GM18505 (cell line): ENCODE results near the gene BRS3.
"Not testable (repeated sequence)": the region's sequence is repeated elsewhere in the genome, so short reads cannot be mapped to it uniquely, and the experiment has no call there.

Experiments
- ATAC-seq: cut with Tn5 transposase; IDR thresholded peaks from one replicate; pipeline ENCODE4 v1.9.1; 2021; ENCODE audit not compliant: unreplicated experiment
- POLR2A ChIP-seq: IDR thresholded peaks from 4 replicates; pipeline ENCODE4 v1.6.1; 2011; ENCODE audit warnings: borderline replicate concordance; ENCODE audit not compliant: insufficient read depth, insufficient read length; ENCODE audit errors: extremely low read depth

The BRS3 gene

DNA sequence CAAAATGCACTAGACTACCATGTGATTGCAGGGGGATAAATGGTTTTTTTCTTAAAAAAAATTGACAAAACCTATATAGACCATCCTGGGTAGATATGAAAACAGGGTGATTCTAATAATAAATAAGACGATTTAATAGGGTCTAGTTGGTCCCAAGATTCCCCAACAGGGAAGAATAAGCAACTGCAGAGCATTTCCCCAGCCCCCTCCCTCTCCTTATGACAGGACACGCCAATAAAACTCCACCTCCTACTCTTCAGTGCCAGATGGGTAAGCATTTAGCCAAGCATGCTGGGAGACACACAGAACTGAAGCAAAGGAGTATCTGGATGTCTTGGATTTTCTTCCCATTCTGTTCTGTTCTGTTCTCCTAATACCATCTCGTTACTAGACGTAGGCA is at the start of gene BRS3:
Gene BRS3 (plus strand): TSS at position 301 of the 400 bp plus-strand sequence. CDS start 168 bp downstream, outside the sequence.
- no peak for ATAC-seq
- no peak for TF ChIP-seq POLR2A

DNA sequence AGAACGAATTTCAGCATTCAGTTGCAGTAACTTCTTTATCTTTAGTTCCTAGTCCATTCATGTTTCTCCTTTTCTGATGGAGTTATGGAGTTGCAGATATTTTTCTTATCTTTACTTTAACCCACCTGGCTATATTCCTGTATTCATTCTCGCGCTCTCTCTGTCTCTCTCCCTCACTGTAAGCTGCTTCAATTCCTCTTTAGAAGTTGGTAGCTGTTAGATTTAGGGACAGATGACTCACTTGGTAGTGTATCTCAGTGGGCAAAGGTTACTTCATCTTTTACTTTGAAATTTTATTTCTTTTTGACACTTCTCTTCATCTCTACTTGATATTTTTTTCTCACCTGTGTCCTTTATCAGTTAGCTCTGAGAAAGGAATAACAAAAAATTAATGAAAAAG is 49.6 kb upstream of the BRS3 start:
- no peak for TF ChIP-seq POLR2A
- no peak for ATAC-seq

DNA sequence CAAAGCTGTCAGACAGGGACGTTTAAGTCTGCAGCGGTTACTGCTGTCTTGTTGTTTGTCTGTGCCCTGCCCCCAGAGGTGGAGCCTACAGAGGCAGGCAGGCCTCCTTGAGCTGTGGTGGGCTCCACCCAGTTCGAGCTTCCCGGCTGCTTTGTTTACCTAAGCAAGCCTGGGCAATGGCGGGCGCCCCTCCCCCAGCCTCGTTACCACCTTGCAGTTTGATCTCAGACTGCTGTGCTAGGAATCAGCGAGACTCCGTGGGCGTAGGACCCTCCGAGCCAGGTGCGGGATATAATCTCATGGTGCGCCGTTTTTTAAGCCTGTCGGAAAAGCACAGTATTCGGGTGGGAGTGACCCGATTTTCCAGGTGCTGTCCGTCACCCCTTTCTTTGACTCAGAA is 42.1 kb upstream of the BRS3 start:
- not testable (repeated sequence) for ATAC-seq

DNA sequence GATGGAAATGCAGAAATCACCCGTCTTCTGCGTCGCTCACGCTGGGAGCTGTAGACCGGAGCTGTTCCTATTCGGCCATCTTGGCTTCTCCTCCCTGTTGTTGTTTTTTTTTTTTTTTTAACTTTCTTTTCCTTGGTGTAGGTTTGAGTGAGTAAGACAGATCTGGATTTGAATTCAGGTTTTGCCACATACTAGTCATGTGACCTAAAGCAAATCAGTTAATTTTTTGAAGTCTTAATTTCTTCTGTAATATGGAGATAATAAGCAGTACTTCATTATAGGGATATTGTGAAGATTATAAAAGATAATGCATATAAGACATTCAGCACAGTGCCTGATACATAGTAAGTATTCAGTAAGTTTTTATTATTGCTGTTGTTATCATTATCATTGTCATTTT is 41.5 kb upstream of the BRS3 start:
- no peak for TF ChIP-seq POLR2A

DNA sequence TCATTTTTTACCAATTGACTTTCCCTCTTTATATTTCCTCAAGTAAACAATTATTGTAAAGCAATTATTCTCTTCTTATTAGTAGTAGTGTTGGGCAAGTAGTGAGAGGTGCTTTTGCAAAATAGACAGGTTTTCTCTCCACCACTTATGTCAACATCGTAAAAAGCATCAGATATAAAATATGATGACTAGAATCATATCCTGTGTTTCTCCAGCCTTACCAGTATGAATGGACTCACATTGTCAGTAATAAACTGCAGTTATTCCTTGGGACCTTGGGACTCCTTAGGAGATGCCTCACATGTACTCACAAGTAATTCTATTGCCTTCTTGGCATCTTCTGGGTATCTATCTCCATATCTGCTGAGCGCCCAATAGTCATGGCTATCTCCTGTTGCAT is 40.4 kb upstream of the BRS3 start:
- no peak for TF ChIP-seq POLR2A
- ATAC-seq, result no peak

More for the DNA sequence above, 41.5 kb upstream of the BRS3 start:
- no peak for ATAC-seq

DNA sequence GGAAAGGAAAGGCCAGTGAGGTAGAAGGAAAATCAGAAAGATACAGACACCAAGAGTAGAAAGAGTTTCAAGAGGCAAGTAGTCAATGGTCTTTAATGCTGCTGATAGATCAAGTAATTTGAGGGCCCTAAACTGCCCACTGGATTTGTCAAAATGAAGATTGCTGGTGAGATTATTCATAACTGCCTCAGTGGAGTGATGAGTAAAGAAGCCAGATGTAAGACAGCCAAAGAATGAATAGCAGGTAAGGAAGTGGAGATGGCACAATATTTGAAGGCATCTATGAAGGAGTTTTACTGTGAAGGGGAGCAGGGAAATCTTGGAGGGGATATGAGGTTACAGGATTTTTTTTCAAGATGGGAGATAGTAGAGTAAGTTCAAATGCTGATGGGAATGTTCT is 39.8 kb upstream of the BRS3 start:
- TF ChIP-seq POLR2A, result no peak
- ATAC-seq, result no peak

DNA sequence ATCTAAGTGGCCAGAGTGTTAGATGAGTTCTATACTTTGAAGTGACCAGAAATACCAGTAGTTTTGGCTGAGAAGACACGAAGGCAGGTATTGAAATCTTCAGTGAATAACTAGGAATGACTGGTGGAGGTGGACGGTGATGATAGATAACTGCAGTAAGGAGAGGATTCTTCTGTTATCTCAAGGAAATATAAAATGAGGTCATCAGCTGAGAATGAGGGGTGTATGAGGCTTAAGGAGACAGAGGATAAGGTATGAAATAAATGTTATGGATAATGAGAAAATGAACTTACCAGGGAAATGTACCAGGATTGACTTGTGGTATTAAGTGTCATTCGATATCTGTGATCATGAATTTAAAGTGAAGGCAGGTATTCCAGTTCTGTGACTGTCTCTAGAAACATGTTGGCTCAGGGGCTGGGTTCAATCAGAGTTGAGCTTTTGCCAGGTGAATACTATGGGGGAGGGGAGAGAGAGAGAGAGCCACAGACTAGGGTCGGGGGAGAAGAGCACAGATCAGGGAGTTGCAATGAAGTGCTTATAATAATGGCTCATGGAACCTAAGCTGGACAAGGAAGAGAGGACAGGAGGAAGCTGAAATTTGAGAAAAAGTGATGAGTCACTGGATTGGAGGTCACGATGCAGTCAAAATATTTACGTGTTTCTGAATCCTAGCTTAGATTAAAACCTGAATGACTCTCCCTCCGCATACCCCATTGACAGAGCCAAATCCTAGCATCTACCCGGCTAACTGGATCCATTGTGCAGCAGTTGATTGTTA is 37.5 kb upstream of the BRS3 start:
- TF ChIP-seq POLR2A, result no peak

DNA sequence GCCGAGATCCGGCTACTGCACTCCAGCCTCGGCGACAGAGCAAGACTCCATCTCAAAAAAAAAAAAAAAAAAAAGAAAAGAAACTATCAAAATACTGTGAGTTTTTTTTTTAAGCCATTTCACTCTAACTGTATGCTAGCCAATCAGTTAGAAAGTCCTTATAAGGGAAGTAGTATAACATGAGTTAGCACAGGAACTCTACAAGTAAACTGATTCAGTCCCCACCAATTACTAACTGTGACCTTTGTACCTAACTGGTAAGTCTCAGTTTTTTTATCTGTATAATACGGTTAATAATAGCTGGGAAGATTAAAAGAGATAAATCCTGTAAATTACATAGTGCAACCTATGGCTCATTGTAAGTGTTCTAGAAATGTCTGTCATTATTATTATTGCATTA is 35.1 kb upstream of the BRS3 start:
- no peak for ATAC-seq

More for the DNA sequence above, 37.5 kb upstream of the BRS3 start:
- no peak for ATAC-seq

DNA sequence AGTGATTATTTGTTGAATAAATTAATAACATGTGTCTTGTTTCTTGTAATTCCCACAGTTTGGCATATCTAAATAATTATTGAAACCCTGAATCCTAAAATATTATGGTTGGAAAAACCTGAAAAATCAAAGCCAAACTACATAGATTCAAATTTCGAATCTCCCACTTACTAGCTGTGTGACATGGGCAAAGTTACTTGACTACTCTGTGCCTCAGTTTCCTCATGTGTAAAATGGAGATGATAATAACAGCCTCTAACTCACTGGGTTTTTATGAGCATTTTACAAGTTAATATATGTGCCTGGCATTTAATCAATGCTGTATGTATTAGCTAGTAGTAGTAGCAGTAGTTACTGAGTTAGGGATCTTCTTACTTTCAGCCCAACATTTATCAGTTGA is 34.6 kb upstream of the BRS3 start:
- no peak for ATAC-seq
- no peak for TF ChIP-seq POLR2A

More for the DNA sequence above, 35.1 kb upstream of the BRS3 start:
- TF ChIP-seq POLR2A, result no peak

DNA sequence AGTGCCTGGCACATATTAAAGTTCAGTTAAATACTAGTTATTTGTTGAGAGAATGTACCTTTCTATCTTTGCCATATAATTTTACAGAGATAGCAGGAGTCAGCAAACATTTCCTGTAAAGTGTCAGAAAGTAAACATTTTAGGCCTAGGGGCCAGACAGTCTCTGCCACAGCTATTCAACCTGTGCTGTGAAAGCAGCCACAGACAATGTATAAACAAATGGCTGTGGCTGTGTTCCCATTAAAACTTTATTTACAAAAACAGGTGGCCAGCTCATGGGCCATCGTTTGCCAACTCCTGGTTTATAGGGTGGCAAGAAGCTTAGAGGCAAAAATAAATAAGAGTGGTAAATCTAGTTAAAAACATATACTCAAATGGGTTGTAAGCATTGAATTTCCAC is 34.0 kb upstream of the BRS3 start:
- no peak for ATAC-seq
- no peak for TF ChIP-seq POLR2A

DNA sequence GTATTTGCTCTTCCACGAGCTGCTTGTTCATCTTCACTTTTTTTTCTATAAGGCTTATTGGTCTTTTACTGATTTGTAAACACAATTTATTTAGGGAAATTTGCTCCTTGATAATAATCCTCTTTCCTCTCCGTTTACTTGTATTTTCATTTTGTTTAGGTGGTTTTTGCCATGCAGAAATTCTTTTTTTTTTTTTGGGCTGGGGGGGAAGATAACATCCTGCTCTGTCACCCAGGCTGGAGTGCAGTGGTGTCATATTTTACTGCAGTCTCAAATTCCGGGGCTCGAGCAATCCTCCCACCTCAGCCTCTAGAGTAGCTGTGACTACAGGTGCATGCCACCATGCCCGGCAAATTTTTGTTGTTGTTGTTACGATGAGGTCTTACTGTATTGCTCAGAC is 31.6 kb upstream of the BRS3 start:
- no peak for TF ChIP-seq POLR2A
- ATAC-seq, result no peak

DNA sequence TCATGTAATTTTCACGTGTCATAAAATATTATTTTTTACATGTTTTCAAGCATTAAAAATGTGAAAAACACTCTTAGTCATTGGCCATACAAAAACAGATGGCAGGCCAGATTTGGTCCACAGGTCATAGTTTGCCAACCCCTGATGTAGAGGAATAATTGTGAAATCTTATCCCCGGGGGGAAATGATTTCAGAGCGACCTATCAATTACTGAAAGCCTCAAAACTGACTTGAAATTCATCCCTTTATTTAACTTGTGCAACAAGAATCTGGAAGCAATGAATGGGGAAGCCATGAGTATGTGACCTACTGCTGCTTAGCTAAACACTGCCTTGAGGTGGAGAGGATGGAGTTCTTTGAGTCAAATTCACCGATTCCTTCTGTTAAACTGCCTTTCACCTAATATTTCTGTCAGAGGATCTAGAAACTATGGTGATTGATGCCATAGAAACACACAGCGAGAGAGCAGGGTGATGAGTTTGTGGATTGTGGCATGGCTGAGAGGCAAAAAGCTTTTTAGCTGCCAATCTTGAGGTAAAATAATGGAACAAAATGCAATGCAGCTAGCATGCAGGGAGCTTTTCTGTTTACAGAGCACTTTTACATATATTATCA is 30.3 kb upstream of the BRS3 start:
- TF ChIP-seq POLR2A, result no peak
- ATAC-seq, result no peak

DNA sequence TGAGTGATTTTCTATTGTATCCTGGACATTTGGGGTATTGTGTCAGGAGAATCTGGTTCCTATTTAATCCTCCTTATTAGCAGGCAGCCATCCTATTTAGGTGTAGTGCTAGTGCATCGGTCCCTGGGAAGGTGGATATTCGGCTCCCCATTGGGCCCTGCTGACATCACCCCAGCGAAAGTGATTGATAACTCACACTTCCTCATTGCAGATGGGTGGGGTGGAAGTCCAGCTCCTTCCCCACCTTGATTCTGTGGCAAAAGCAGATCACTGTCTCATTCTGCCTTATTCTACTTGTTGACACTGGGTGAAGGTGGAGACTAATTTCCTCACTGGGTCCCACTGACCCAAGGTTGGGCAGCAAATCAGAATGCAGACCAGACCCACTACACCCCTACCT is 23.2 kb upstream of the BRS3 start:
- ATAC-seq, result no peak
- TF ChIP-seq POLR2A, result no peak

DNA sequence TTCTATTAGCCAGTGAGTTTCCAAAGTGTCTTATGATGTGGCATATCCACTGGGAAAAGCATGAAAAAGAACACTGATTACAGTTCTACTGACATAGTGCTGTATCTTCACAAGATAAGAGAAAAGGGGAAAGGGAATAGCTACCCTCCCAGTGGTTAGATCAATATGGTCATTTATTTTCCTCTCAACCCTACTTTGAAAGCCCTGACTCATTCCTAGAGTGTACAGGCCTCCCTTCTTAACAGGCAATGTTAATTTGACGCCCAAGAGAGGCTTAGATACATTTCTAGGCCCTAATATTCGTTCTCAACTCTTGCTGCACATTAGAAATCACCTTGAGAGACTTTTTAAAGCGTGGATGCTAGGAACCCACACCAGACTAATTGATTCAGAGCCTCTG is 20.4 kb upstream of the BRS3 start:
- no peak for TF ChIP-seq POLR2A
- no peak for ATAC-seq
